NCI-H128 (cell line): ENCODE measurements around the gene RABEP1.
"Not testable (repeated sequence)": the region's sequence is repeated elsewhere in the genome, so short reads cannot be mapped to it uniquely, and the experiment has no call there.

ENCODE experiments used
- DNase-seq: peaks from one replicate; lab custom pipeline; 2025; ENCODE audit not compliant: unreplicated experiment; lab: John Stamatoyannopoulos, UW

The RABEP1 gene, protein sequence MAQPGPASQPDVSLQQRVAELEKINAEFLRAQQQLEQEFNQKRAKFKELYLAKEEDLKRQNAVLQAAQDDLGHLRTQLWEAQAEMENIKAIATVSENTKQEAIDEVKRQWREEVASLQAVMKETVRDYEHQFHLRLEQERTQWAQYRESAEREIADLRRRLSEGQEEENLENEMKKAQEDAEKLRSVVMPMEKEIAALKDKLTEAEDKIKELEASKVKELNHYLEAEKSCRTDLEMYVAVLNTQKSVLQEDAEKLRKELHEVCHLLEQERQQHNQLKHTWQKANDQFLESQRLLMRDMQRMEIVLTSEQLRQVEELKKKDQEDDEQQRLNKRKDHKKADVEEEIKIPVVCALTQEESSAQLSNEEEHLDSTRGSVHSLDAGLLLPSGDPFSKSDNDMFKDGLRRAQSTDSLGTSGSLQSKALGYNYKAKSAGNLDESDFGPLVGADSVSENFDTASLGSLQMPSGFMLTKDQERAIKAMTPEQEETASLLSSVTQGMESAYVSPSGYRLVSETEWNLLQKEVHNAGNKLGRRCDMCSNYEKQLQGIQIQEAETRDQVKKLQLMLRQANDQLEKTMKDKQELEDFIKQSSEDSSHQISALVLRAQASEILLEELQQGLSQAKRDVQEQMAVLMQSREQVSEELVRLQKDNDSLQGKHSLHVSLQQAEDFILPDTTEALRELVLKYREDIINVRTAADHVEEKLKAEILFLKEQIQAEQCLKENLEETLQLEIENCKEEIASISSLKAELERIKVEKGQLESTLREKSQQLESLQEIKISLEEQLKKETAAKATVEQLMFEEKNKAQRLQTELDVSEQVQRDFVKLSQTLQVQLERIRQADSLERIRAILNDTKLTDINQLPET

DNA sequence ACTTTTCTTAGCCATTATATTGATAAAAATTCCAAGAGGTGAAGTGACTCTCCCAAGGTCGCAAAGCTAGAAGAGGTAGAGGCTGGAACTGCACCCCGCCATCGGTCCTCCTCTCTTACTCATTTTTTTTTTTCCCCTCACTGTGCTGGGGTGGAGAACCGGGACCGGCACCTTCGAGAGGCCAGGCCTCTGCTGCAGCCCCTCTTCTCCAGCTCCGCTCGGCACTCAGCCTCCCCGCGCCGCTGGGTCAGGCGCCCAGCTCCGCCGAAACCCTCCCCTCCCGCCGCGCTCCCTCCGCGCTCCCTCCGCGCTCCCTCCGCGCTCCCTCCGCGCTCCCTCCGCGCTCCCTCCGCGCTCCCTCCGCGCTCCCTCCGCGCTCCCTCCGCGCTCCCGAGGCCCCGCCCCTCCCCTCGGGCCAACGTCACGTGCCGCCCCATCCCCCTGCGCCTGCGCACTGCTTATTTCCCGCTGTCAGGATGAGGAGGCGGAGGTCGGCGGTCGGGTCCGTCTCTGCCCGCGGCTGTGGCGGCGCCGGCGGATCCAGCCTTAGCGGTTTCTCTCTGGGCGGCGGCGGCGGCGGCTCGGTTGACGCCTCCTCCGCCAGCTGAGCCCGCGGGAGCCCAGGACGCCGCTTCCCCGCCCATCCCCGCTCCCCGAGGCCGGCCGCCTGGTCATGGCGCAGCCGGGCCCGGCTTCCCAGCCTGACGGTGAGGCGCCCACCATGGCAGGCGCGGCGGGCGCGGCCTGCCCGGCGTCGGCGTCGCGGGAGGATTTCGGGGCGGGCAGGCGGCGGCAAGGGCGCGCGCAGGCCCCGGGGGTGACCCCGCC lies at the start of gene RABEP1:
TSS of gene RABEP1 (plus strand) at position 471 of the 828 bp plus-strand sequence. CDS start at position 674, 203 bp downstream.
- DNase-seq: peak; percentile 62

GRCh38 chr17:5233492-5233891 lies 48.6 kb upstream of the RABEP1 start:
- DNase-seq: not testable (repeated sequence)

- no peak for DNase-seq
These were observed 47.2 kb upstream of the RABEP1 start, which contains the start of gene SCIMP for GRCh38 chr17:5234645-5235576. SCIMP (minus strand) TSS chr17:5234860; CDS start chr17:5234755, 105 bp downstream.

DNA sequence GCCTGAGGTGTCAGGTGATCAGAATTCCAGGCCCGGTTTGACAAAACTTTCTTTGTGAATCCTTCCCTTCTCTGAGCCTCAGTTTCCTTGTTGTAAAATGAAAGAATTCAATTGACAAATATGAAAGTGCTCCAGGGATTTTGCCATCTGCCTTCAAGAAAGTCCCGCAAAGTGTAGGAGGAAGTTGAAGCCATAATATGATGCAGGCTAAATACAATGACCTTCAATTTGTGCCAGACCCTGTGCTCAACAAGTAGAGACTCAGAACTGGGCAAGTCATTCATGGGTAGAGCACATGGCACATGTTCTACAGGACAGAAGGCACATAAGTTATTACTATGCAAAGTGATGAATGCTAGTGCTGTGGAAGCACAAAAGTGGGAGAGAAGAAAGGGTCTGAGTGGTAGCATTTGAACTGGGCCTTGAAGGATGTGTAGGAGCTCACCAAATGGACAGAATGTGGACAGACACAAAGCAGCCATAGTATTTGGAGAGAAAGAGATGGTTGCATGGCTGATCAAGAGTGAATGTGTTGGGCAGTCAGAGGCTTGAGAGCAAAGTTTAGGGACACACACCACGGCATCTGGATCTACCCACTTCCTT lies 45.0 kb upstream of the RABEP1 start:
- DNase-seq: no peak

- peak; percentile 20 for DNase-seq
These were observed 44.5 kb upstream of the RABEP1 start for GRCh38 chr17:5237541-5238016.

DNA sequence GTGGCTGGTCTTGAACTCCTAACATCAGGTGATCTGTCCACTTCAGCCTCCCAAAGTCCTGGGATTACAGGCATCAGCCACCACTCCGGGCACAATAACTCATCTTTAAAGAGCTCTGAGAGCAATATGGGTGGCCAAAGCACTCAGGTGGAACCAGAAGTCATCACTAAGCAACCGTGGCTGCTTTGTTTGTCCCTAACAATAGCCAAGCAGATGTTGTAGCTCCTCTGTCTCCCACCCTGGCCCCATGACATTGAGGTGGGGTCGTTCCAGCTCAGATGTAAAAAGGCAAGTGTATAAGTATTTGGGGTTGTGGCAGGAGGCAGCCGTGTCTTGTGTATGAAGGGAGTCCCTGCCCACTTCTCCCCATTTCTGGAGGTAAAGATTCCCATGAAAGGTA lies 43.8 kb upstream of the RABEP1 start:
- DNase-seq: no peak

- DNase-seq: not testable (repeated sequence)
These were observed 42.3 kb upstream of the RABEP1 start for GRCh38 chr17:5239769-5240168.

GRCh38 chr17:5241861-5242671 lies 40.0 kb upstream of the RABEP1 start:
- DNase-seq: no peak

DNA sequence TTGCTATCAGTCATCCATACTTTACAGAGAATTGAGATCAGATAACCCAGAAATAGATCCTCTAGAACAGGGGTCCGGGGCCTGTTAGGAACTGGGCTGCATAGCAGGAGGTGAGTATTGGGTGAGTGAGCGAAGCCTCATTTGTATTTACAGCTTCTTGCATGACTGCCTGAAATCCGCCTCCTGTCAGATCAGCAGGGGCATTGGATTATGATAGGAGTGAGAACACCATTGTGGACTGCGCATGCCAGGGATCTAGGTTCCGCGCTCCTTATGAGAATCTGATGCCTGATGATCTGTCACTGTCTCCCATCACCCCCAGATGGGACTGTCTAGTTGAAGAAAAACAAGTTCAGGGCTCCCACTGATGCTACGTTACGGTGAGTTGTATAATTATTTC lies 34.5 kb upstream of the RABEP1 start:
- no peak for DNase-seq

GRCh38 chr17:5248821-5249479 lies 33.1 kb upstream of the RABEP1 start:
- no peak for DNase-seq

- peak; percentile 41 for DNase-seq
These were observed 32.5 kb upstream of the RABEP1 start for GRCh38 chr17:5249615-5250014.

DNA sequence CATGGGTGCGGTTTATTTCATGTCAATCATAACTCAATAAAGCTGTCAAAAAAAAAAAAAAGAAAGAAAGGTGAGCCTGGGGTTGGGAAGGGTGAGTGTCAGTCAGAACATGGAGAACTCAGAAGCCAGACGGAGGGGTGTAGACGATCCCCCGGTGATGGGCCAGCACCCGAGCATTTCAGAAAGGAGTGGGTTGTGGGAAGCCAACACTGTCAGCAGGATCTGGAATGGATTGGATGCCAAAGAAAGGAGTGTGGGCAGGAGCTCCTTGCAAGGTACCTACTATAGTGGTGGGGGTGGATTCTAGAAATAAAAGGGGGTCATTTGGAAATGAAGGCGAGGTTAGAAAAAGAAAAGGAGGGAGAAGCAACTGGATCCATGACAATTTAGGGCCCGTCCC lies 27.7 kb upstream of the RABEP1 start:
- no peak for DNase-seq

DNA sequence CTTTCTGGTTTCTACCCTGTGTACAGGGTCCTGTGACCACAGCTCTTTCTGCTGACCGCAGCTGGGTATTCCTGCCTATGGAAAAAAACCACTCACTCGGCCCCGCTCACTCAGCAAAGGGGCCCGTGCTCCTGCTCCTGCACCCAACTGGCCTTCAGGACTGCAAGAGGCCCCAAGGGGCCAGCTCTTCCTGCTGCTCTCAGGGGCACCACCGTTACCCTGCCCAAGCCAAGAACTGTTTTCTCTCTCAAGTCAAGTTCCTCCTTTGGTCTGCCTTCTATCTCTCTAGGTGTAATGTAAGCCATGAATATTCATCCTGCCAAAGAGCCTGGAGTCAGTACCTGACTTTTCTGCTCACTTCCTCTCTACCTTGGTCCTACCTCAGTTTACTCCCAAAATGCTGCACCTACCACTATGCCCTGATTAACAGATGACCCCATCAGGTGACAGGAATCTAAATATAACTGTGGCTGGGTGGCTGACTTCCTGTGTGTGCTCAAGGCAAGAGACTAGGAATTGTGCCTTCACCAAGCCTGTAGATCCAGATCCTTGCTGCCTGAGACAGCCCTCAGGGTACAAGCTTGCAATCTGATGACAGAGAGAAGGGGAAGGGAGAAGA lies 27.1 kb upstream of the RABEP1 start:
- DNase-seq: no peak

- DNase-seq: no peak
These were observed 25.0 kb upstream of the RABEP1 start for GRCh38 chr17:5257124-5257523.

DNA sequence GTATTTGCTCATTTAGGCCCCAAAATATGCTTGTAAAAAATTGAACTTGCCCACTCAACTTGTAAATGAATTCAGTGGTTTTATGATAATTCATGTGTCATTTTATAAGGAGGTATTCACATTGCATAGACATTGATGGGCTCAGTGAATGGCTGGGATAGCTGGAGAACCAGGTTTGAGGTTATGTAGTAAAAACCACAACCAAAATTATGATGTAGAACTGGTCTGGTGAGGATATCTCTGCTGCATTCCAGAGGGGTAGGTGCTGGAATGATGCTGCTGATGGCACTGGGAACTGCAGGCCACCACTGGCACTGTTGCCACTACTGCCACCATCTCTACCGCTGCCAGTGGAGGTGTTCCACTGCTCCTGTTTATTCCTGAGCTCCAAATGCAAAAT lies 21.5 kb upstream of the RABEP1 start:
- no peak for DNase-seq

DNA sequence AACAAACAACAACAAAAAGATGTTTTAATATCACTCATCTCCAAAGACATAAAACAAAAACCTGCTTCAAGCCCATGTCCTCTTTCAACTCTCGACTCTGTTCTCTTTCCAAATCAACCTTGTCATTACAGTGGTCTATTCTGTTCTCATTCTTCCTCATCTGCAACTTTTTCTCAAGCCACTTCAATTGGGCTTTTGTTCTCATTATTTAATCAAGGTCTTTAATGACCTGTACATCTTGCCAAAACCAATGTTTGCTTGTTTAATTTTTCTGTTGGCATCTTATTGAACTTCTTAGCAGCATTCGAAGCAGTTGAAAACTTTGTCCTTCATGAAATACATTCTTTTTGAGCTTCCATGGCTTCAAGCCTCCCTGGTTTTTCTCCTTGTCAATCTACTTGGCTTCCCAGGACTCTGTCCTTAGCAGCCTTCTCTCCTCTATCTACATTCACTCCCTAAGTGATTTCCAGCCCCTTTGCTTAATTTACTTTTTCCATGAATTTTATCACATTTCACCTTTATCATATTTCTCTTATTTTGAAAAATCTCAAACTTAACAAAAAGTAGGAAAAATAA lies 19.6 kb upstream of the RABEP1 start:
- DNase-seq: no peak

DNA sequence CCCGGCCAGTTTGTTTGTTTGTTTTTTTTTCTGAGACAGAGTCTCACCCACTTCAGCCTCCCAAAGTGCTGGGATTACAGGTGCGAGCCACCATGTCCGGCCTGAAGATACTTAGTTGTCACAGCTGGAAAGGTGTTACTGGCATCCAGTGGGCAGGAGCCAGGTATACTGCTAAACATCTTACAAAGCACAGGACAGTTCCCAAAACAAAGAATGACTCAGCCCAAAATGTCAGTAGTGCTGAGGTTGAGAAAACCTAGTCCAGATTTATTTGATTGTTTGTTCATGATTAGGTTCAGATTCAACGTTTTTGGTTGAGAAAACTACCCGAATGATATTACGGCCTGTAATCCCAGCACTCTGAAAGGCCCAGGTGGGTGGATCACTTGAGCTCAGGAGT lies 18.6 kb upstream of the RABEP1 start:
- DNase-seq: no peak
